ENCODE measurements around the gene LNP1.

Gene LNP1

DNA sequence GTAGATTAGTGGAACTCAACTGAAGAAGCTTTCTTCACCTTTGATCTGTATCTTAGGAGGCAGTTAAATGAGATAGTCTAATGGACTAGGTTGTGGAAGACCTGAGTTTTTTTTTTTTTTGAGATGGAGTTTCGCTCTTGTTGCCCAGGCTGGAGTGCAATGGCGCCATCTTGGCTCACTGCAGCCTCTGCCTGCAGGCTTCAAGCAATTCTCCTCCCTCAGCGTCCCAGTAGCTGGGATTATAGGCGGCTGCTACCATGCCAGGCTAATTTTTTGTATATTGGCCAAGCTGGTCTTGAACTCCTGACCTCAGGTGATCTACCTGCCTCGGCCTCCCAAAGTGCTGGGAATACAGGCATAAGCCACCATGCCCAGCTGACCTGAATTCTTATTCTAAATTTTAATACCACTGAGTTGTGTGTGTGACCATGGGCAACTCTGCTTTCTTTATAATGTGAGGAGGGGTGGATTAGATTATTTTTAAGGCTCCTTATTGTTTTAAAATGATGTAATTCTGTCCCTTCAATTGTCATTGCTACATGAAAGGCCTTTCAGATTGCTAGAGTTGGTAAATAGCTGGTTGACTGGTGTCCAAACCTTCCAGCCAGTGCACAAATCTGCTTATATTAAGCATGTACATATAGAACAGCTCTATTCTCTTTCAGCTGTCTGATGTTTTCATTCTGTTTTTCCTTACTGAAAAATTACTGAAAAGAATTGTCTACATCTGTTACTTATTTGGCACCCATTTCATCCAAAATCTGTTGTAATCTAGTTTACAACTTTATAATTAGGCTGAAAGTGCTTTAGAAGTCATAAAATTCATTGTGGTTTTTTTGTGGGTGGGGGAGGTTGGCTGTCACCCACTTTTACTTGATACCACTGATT is 2.3 kb downstream of the LNP1 start:
- Mint-ChIP-seq H3K9me3 (peaks cover 0 to 9% of the 10 kb centered on the region in 2 donors), H3K27ac (peak overlapping the region in 1 of 2 donors; percentile 10), H3K4me1 (ENCODE audit: low read depth in 2 of 2) (peaks cover 21 to 30% of the 10 kb centered on the region in 2 donors), H3K36me3 (ENCODE audit: insufficient read depth) (peaks cover 14% of the 10 kb centered on the region), H3K4me3 (no peak overlapping the region), H3K27me3 (no peaks in the 10 kb centered on the region)
- DNase-seq (no peak), ATAC-seq (replicated peaks) (no peak)

DNA sequence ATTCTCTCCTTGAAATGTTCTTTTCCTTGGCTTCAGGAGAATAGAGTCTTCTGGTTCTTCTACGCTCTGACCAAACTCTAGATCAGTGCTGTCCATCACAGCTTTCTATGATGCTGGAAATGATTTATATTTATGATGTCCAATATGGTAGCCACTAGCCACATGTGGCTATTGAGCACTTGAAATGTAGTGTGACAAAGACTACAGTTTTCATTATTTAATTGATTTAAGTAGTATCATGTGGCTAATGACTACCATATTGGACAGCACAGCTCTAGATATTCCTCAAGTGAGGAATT is 2.9 kb downstream of the LNP1 start:
- H3K27ac Mint-ChIP-seq, result no peak overlapping the region
- ATAC-seq (replicated peaks) (no peak), DNase-seq (no peak)
- H3K4me3 Mint-ChIP-seq, result no peak overlapping the region
- H3K9me3 Mint-ChIP-seq, result peaks cover 0 to 9% of the 10 kb centered on the region in 2 donors
- H3K27me3 Mint-ChIP-seq, result no peaks in the 10 kb centered on the region
- H3K4me1 Mint-ChIP-seq (ENCODE audit: low read depth in 2 of 2), result peaks cover 20 to 27% of the 10 kb centered on the region in 2 donors
- peaks cover 10% of the 10 kb centered on the region for H3K36me3 Mint-ChIP-seq (ENCODE audit: insufficient read depth)

DNA sequence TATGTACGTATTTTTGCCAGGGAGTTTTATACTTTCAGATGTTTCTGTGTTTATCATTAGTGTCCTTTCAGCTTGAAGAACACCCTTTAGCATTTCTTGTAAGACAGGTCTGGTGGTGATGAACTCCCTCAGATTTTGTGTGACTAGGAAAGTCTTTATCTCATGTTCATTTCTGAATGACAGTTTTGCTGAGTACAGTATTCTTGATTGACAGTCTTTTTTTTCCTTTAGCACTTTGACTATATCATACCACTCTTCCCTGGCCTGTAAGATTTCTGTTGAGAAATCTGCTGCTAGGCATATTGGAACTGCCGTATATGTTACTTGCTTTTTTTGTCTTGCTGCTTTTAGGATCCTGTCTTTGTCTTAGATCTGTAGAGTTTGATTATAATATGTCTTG is 5.8 kb downstream of the LNP1 start:
- no peak overlapping the region for H3K27ac Mint-ChIP-seq
- DNase-seq (no peak), ATAC-seq (replicated peaks) (no peak)
- H3K36me3 Mint-ChIP-seq (ENCODE audit: insufficient read depth), result no peaks in the 10 kb centered on the region
- no peaks in the 10 kb centered on the region for H3K27me3 Mint-ChIP-seq
- H3K9me3 Mint-ChIP-seq, result peaks cover 0 to 16% of the 10 kb centered on the region in 2 donors
- H3K4me1 Mint-ChIP-seq (ENCODE audit: low read depth in 2 of 2), result peaks cover under 1 to 10% of the 10 kb centered on the region in 2 donors
- H3K4me3 Mint-ChIP-seq, result no peak overlapping the region

DNA sequence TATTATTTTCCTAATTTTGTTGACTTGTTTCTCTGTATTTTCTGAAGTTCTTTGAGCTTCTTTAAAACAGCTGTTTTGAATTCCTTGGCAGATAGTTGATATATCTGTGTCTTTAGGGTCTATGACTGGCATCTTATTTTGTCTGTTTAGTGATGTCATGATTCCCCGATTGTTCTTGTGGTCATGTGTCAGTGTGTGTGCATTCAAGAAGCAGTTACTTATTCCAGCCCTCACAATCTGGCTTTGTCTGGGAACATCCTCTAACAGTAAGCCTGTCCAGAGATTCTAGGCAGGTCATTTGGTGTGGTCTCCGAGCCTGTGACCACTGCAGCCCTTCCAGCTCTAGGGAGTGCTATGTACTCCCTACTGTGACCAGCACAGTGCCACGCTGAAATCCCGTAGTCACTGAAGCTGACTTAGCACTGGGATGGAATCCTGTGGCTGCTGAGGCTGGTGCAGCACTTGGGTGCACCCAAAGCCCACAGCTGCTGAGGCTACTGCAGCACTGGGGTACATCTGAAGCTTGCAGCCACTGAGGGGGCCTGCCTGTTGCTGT is 6.7 kb downstream of the LNP1 start:
- ATAC-seq (replicated peaks), result no peak
- H3K4me3 Mint-ChIP-seq, result no peak overlapping the region
- no peaks in the 10 kb centered on the region for H3K36me3 Mint-ChIP-seq (ENCODE audit: insufficient read depth)

DNA sequence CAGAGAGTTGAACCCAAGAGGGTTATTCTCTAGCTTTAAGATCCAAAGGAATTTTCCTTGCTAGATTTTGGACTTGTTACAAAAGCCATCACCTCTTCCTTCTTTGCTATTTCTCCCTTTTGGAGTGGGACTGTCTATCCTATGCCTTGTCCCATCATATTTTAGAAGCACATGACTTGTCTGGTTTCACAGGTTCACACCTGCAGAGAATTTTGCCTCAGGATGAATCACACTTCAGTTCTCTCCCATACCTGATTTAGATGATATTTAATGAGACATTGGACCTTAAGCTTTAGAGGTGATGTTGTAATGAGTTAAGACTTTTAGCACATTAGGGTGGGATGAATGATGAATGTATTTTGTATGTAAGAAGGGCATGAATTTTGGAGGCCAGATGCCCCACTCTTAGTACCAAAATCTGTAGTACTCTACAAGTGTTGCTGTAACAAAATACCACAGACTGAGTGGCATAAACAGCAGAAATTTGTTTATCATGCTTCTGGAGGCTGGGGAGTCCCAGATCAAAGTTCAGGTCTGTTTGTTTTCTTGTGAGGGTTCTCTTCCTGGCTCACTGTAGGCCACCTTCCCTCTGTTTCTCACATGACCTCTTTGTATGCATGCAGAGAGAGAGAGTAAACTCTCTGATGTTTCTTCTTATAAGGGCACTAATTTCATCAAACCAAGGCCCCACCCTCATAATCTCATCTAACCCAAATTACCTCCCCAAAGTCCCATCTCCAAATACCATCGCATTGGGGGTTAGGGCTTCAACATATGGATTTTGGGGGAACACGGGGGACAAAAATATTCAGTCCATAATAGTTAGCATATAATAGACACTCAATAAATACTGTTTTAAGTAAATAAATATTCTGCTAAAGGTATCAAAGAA is 10.0 kb downstream of the LNP1 start:
- Mint-ChIP-seq H3K27me3 (no peaks in the 10 kb centered on the region), H3K4me3 (no peak overlapping the region), H3K4me1 (ENCODE audit: low read depth in 2 of 2) (no peaks in the 10 kb centered on the region), H3K9me3 (peaks cover 0 to 16% of the 10 kb centered on the region in 2 donors), H3K36me3 (ENCODE audit: insufficient read depth) (no peaks in the 10 kb centered on the region), H3K27ac (no peak overlapping the region)
- DNase-seq (no peak), ATAC-seq (replicated peaks) (no peak)

More for the DNA sequence above, 6.7 kb downstream of the LNP1 start:
- H3K27me3 Mint-ChIP-seq, result no peaks in the 10 kb centered on the region
- peaks cover 0 to 16% of the 10 kb centered on the region in 2 donors for H3K9me3 Mint-ChIP-seq
- no peak overlapping the region for H3K27ac Mint-ChIP-seq
- no peak for DNase-seq
- peaks cover 0 to 5% of the 10 kb centered on the region in 2 donors for H3K4me1 Mint-ChIP-seq (ENCODE audit: low read depth in 2 of 2)

DNA sequence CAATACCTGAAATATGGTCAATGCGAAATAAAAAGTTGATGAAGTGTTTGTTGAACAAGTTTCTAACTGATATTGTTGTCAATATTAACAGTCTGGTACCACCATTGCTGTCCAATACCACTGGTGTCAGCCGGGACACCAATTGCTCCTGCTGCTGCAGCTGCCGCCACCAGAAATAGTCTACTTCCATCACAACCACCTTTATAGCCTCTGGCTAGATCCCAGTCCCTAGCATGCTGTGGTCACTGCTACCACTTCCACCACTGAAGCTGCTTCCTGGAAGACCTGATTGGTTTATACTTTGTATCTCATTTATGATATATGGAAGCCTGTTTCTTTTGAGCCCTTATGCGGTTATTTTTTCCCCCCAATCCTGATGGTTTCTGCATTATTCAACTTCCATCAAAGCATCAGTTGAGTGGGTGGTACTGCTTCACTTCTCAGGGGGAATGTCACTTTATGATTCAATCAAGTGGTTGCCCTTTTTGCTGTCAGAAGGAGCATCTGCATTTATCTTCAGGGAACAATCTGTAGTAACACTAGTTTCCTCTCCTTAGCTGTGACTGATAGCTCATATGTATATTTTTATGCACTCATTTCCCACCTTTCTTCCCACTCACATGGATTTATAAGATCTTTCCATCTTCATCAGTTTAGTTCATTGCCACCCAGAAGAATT is 11.7 kb downstream of the LNP1 start:
- Mint-ChIP-seq H3K4me3 (no peak overlapping the region), H3K9me3 (peaks cover 0 to 7% of the 10 kb centered on the region in 2 donors), H3K27ac (no peak overlapping the region), H3K36me3 (ENCODE audit: insufficient read depth) (no peaks in the 10 kb centered on the region), H3K4me1 (ENCODE audit: low read depth in 2 of 2) (no peaks in the 10 kb centered on the region), H3K27me3 (no peaks in the 10 kb centered on the region)
- ATAC-seq (replicated peaks) (no peak), DNase-seq (no peak)

DNA sequence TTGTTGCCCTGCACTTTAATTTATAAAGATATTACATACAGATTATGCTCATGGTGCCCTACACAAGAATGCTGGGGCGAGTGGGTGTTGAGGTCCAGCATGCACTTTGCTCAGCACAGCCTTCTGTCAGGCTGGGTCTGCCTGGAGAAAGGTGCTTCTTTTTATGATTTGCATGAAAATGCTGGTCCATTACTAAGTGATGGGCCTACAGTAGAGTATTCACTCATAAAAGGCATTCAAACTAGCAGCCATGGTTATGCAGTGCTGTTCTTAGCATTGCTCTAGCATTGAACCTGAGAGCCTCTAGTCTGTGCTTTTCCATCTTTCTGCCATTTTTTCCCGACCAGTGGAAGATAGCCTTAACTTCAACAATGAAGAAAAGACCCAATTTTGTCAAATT is 12.3 kb downstream of the LNP1 start:
- Mint-ChIP-seq H3K4me1 (ENCODE audit: low read depth in 2 of 2) (no peaks in the 10 kb centered on the region), H3K27ac (no peak overlapping the region), H3K9me3 (peaks cover 0 to 7% of the 10 kb centered on the region in 2 donors), H3K27me3 (no peaks in the 10 kb centered on the region), H3K36me3 (ENCODE audit: insufficient read depth) (no peaks in the 10 kb centered on the region), H3K4me3 (no peak overlapping the region)
- no peak for DNase-seq
- no peak for ATAC-seq (replicated peaks)

DNA sequence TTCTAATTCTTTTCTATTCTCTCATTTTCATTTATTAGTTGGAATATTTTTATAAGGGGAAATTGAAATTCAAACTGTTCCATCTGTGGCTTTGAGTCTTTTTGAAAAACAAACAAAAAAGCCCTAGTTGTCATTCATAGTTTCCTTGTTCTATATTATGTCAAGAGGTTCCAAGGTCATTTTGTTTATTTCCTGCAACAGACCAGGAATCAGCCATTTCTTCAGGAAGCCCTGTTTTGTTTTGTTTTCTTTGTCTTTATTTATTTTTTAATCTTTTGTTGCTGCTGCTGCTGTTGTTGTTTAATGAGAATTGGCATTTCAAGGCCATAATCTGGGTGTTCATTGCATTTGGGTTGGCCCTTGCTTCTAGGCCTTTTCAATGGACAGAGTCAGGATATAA is 14.8 kb downstream of the LNP1 start:
- no peaks in the 10 kb centered on the region for H3K36me3 Mint-ChIP-seq (ENCODE audit: insufficient read depth)
- no peaks in the 10 kb centered on the region for H3K27me3 Mint-ChIP-seq
- peaks cover 0 to 5% of the 10 kb centered on the region in 2 donors for H3K9me3 Mint-ChIP-seq
- H3K4me1 Mint-ChIP-seq (ENCODE audit: low read depth in 2 of 2), result no peaks in the 10 kb centered on the region
- ATAC-seq (replicated peaks) (no peak), DNase-seq (no peak)
- H3K27ac Mint-ChIP-seq, result peak overlapping the region in 1 of 2 donors; percentile 49
- no peak overlapping the region for H3K4me3 Mint-ChIP-seq

DNA sequence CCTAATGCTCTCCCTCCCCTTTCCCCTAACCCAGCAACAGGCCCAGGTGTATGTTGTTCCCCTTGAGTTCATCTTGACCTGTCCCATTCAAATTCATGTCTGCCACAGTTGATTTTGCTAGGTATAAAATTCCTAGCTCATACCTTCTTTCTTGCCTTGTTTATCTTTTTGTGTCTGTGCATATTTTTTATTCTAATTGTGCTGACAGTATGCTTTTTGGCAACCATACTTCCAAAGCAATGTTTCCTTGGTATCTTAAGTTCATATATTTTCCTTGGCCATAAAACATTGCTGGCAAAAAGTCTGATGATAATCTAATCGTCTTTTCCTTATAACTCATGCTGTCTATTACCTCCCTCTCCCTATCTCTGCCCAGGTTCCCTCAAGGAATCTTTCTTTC is 15.5 kb downstream of the LNP1 start:
- no peaks in the 10 kb centered on the region for H3K27me3 Mint-ChIP-seq
- ATAC-seq (replicated peaks) (no peak), DNase-seq (no peak)
- no peaks in the 10 kb centered on the region for H3K4me1 Mint-ChIP-seq (ENCODE audit: low read depth in 2 of 2)
- H3K27ac Mint-ChIP-seq, result no peak overlapping the region
- no peak overlapping the region for H3K4me3 Mint-ChIP-seq
- no peaks in the 10 kb centered on the region for H3K36me3 Mint-ChIP-seq (ENCODE audit: insufficient read depth)
- no peaks in the 10 kb centered on the region for H3K9me3 Mint-ChIP-seq

DNA sequence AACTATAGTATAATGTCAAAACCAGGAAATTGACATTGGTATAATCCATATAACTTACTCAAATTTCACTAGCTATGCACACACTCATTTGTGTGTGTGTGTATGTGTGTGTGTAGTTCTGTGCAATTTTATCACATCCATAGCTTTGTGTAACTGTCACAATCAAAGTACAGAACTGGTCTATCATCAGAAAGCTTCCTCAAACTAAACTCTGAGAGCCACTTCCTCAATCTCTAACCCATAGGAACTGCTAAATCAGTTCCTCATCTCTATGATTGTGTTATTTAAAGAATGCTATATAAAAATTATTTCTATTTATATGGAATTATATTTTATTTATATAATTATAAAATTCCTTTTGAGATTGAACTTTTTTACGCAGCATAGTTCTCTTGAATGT is 18.1 kb downstream of the LNP1 start:
- DNase-seq (no peak), ATAC-seq (replicated peaks) (no peak)
- no peaks in the 10 kb centered on the region for H3K36me3 Mint-ChIP-seq (ENCODE audit: insufficient read depth)
- no peak overlapping the region for H3K4me3 Mint-ChIP-seq
- H3K27me3 Mint-ChIP-seq, result peaks cover 0 to 8% of the 10 kb centered on the region in 2 donors
- H3K27ac Mint-ChIP-seq, result no peak overlapping the region
- no peaks in the 10 kb centered on the region for H3K4me1 Mint-ChIP-seq (ENCODE audit: low read depth in 2 of 2)
- no peaks in the 10 kb centered on the region for H3K9me3 Mint-ChIP-seq

DNA sequence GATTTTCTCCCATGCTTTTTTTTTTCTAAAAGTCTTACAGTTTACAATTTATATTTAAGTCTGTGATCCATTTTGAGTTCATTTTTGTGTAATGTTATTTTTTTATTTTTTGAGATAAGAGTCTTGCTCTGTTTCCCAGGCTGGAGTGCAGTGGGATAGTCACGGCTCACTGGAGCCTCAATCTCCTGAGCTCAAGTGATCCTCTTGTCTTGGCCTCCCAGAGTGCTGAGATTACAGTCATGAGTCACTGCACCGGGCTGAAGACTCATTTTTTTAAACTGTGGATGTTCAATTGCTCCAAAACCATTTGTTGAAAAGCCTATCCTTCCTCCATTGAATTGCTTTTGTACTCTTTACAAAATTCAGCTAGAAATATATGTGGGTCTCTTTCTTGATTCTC is 19.5 kb downstream of the LNP1 start:
- no peak overlapping the region for H3K4me3 Mint-ChIP-seq
- no peak overlapping the region for H3K27ac Mint-ChIP-seq
- no peaks in the 10 kb centered on the region for H3K9me3 Mint-ChIP-seq
- peaks cover 12 to 20% of the 10 kb centered on the region in 2 donors for H3K27me3 Mint-ChIP-seq
- no peaks in the 10 kb centered on the region for H3K4me1 Mint-ChIP-seq (ENCODE audit: low read depth in 2 of 2)
- H3K36me3 Mint-ChIP-seq (ENCODE audit: insufficient read depth), result no peaks in the 10 kb centered on the region
- no peak for DNase-seq
- ATAC-seq (replicated peaks), result no peak

DNA sequence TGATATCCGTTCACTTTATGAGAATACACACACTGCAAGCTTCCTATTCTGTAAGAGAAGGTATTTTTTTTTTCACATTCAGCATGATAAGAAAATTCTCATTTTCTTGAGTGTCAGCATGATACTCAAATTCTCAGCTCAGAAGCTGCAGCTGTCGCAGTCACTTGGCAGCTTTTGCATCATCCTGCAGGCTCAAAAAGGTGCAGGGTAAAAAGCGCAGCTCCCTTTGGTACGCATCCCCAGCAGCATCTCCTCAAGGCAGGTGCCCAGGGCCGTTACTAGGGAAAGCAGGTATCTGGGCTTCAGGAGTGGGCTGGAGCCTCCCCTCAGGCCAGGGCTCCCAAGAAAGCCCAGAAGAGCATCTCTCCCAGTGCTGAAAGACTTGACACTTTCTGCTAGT is 22.3 kb downstream of the LNP1 start:
- Mint-ChIP-seq H3K27ac (no peak overlapping the region), H3K36me3 (ENCODE audit: insufficient read depth) (no peaks in the 10 kb centered on the region), H3K4me3 (no peak overlapping the region), H3K9me3 (no peaks in the 10 kb centered on the region), H3K27me3 (peaks cover 14 to 32% of the 10 kb centered on the region in 2 donors), H3K4me1 (ENCODE audit: low read depth in 2 of 2) (no peaks in the 10 kb centered on the region)
- ATAC-seq (replicated peaks) (no peak), DNase-seq (no peak)

DNA sequence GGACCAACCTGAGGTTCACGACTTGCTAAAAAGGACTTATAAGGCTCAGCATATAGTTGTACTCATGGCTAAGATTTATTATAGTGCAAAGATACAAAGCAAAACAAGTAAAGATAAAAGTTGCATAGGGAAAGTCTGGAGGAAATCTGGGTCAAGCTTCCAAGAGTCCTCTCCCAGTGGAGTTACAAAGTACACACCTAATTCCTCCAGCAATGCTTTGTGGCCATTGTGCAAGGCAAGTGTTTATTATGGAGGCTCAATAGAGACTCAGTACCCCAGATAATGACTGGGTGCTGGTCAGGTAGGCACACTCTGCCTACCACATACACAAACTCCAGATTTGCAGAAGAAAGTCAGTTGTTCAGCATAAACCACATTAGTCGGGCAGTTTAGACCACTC is 22.9 kb downstream of the LNP1 start:
- Mint-ChIP-seq H3K4me1 (ENCODE audit: low read depth in 2 of 2) (no peaks in the 10 kb centered on the region), H3K27ac (no peak overlapping the region), H3K4me3 (no peak overlapping the region), H3K36me3 (ENCODE audit: insufficient read depth) (no peaks in the 10 kb centered on the region), H3K9me3 (no peaks in the 10 kb centered on the region), H3K27me3 (peaks cover 14 to 34% of the 10 kb centered on the region in 2 donors)
- ATAC-seq (replicated peaks), result no peak
- no peak for DNase-seq

All from effector memory CD8-positive, alpha-beta T cell (primary cell).